Lung microvascular endothelial cell (primary cell): ENCODE data around the gene OSBPL8. TPM values are rescaled to one million over a fixed set of nuclear protein-coding genes. Genes with fewer than 3 reads are reported as not detected.

Source experiments
- DNase-seq, 2 donors: peaks; one replicate each; pipeline versions ENCODE4 v3.0.0 to v3.0.0-alpha.2; 2010; ENCODE audit warnings: low read depth in 2 of 2
- total RNA-seq: library from RNA; depleted of rRNA; stranded (reverse); fragments of >200 nt; gene quantifications from 2 replicates; pipeline ENCODE4 v1.2.1, GENCODE V29; 2014

Gene OSBPL8
- total RNA-seq, 1 donor from 2014 or later: 27.2 TPM

GRCh38 chr12:76555797-76556196 lies 3.8 kb downstream of the OSBPL8 start:
- no peak for DNase-seq

DNA sequence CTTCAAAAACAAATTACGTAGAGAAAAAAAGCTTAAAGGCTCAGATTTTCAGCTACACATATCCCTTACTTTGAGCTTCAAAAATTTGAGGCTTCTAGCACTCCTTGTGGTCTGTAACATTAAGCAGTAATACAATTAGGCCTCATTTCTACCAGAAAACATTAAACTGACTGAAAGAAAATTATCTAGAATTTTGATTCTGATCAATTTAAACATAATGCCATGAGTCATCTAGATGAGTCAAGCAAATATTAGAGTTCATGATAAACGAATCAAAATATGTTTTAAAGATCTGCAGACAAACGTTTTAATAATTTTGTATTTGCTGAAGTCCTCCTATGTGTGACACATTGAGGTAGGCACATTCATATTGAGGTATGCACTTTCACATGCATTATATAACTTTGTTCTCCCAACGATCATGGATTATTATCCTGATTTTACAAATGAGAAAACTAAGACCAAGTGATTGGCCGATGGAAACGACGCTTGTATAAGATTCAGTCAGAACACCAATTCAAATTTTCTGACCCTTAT lies 4.3 kb downstream of the OSBPL8 start:
- DNase-seq: no peak

DNA sequence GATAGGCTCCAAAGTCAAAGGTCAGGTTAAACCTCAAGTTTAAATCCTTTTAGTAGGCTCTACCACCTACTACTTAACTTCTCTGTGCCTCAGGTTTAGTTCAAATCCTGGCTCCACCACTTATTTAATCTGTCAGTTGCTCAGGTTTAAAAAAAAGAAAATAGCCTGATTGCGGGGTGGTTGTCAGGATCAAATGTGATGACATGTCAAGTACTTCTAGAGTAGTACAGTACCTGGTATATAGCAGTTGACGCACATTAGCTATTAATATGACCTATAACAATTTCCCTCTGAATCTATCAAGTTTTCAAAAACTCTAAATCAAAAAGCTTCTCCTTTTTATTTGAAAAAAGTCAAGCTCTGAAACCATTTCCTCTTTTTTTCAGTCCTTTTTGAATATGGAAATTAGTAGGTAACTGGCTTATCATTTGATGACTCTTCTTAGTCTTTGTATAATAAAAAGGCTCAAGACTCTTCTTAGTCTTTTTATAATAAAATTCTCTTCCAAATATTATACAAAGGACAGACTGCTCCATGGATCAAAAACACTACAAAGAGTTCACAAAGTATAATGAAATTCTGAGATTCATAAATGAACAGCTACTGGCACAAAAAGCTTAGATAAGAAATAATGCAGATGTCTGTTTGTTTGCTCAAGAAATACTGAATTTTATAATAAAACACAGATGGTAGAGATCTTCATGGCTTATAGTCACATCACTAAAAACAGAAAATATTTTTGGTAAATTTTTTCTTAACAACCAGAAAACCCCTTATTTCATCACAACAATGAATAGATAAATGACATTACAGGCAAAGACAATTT lies 5.0 kb downstream of the OSBPL8 start:
- no peak for DNase-seq

DNA sequence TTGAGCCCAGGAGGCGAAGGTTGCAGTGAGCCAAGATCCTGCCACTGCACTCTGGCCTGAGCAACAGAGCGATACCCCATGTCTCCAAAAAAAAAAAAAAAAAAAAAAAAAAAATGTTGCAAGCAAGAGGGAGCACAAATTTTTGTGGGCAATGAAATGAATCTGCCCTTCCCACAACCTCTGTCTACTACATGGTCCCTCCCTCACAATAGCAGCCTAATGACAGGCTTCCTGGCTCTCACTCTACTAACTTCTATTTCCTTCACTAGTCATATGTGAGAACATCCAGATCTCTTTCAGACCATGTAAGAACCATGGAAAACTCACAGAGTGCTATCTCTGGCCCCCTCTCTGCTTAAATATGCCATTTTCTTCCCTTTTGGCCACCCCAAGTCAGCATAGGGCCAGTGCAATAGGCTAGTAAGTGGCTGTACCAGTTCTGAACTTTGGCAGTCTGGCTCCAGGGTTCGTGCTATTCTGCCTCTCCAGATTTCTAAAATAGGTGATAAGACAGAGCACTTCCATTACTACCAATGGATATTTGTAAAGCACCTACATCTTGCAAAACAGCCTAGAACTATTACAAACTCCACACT lies 7.1 kb downstream of the OSBPL8 start:
- DNase-seq: peak in 1 of 2 donors; percentile 19

DNA sequence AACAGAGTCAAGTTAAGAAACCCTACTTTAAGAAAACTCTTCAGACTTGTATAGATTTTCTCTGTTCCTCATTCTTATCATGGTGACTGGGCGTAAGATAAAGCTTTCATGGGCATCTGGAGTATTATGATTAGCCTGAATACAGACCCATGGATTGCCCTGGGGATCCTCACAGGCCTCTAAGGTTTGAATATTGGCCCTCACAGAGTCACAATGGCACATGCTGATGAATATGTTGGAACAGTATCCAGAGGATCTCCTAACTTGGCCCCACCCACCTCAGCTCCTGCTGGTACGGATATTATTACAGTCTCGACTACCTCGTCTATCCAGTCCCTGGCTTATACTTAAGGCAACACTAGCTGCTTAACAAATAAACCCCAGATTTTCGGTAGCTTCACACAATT lies 8.1 kb downstream of the OSBPL8 start:
- no peak for DNase-seq

DNA sequence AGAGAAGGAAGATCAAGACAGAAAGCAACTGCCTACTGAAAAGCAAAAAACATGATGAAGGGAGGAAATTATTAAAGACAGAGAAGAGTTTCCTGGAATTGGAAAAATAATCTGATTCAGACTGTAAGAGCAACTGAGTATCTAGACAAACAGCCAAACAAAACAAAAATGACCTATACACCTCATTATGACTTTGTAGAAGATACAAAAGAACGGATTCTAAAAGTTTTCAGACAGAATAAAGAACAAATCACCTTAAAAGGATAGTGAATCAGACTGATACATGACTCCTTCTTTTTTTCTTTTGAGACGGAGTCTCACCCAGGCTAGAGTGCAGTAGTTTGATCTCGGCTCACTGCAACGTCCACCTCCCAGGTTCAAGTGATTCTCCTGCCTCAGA lies 10.4 kb downstream of the OSBPL8 start:
- peak in 1 of 2 donors; percentile 8 for DNase-seq

DNA sequence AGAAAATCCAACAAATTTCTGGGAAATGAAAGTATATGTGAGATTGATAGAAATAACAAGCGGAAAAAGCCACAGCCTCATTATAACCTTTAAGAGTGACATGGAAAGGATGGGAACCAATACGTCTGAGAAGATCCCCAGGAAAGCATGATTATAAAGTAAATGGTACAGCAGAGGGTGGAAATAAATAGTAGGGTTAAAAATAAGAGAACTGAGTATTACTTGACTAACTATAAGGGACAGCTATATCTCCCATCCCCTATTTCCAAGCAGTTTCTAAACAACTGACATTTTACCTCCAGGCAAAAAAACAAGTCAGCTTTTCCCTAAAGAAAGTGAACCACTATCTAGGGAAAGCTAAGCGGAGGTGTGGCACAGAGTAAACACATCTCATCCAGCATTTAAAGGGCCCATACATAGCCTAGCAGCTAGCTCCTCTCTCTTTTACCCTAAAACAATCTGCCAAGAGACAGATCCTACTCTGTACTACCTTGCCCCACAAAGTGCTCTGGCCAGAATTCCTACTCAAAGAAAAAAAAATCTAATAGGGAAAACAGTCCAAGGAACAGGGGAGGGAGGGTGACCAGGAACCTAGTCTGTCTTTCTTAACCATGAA lies 11.2 kb downstream of the OSBPL8 start:
- DNase-seq: no peak

DNA sequence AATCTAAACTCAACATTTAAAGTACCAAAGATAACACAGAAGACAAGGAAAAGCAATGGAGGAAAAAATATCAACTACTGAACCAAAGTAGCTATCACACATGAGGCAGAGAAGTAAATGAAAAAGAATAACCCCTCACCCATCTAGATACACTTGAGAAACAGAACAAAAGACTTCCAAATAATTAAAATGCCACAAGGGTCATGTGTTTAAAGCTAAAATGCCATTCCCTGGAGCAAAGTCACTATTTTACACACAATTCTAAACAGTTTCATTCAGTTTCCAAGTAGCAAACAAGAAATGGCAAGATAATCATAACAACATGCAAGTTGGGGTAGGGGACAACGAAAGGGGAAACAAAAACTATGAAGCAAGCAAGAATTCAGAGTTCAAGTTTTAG lies 12.0 kb downstream of the OSBPL8 start:
- DNase-seq: no peak

GRCh38 chr12:76546889-76547288 lies 12.7 kb downstream of the OSBPL8 start:
- DNase-seq: no peak

GRCh38 chr12:76545486-76545885 lies 14.1 kb downstream of the OSBPL8 start:
- no peak for DNase-seq

DNA sequence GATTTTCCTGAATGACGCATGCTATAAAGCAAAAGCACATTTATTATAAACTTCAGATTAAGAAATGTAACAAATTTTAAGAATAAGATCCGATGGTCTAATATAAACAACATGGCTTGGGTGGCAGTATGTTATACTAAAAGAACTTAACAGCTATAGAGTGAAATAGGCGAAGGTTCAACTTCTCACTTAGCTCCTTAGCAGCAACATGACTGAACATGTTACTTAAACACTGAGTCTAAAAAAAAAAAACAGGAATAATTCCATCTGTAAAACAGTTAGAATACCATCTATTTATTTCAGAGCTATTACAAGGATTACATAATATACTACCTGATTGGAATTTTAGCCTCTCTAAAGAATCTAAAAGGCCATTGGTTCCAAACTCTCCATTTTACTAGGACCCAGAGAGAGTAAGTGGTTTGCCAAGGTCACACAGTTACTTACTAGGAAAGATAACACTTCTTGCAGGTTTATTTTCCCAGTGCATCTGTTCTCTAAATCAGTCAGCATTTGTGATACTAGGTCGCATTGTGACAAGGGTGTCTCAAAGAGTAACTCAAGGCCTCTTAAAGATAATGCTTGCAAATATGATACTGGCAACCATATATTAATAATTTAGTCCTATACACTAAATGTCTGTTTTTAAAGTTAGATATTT lies 14.8 kb downstream of the OSBPL8 start:
- DNase-seq: no peak

GRCh38 chr12:76543813-76544347 lies 15.7 kb downstream of the OSBPL8 start:
- DNase-seq: no peak

GRCh38 chr12:76542908-76543307 lies 16.7 kb downstream of the OSBPL8 start:
- no peak for DNase-seq

- peak in 1 of 2 donors; percentile 4 for DNase-seq
Measured at GRCh38 chr12:76539727-76540126, 19.8 kb downstream of the OSBPL8 start.

- no peak for DNase-seq
Measured at GRCh38 chr12:76537923-76538322, 21.6 kb downstream of the OSBPL8 start.

DNA sequence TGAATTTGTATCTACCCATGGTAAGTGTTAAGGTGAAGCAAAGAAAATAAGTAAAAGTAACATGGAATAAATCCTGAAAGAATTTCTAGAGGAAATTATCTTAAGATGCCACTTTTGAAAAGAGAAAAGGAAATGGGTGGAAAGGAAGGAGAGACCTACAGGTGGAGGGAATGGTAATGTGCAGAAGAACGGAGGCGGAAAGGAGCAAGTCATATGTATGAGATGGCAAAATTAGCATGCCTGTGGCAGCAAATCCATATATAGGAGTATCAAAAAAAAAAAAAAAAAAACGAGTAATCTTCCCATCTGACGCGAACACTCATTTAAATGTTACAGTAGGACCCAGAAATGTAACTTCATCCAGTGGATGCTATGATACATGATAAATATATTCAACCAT lies 23.0 kb downstream of the OSBPL8 start:
- no peak for DNase-seq

DNA sequence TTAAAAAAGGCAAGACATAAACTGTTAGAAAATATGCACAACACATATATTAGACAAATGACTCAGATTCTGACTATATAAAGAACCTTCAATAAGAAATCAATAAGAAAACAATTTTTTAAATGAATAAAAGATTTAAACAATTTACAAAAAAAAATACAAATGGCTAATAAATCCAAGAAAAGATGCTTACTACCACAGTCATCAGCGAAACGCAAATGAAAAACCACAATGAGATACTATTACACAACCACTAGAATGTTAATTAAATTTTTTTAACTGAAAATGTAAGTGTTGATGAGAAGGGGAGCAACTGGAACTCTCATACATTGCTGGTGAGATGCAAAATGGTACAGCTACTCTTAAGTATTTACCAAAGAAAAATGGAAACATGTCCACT lies 24.4 kb downstream of the OSBPL8 start:
- DNase-seq: no peak

DNA sequence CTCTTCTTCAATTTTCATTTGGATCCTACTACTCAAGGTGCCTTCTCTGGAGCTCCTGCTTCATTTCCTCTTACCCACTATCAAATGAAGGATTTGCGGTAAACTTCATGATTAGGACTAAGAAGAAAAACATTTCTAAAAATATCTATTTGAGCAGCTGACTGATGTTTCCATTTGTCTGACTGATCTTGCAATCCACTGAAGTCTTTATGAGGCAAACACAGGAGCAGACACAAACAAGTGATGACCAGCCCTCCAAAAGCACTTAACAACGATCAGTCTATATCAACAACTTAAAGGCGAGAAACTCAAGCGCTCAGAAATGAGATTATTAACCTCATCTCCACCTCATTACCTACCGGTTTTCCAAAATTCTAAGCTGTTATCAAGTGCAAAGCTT lies 26.2 kb downstream of the OSBPL8 start:
- DNase-seq: no peak

- DNase-seq: no peak
Measured at GRCh38 chr12:76532520-76532919, 27.1 kb downstream of the OSBPL8 start.

DNA sequence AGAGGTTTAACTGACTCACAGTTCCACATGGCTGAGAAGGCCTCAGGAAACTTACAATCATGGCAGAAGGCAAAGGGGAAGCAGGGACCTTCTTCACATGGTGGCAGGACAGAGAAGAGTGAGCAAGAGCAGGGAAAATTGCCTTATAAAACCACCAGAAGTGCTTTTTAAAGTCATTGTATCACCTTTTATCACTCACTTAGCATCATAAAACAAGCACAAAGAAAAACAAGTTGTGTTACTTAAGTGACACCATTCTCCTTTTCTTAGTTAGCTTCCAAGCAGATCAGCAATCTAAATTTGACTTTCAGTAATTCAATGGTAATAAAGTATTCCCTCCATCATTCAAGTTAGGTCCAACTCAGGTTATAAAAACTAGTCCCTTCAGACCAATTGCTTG lies 28.5 kb downstream of the OSBPL8 start:
- peak in 1 of 2 donors; percentile 10 for DNase-seq

DNA sequence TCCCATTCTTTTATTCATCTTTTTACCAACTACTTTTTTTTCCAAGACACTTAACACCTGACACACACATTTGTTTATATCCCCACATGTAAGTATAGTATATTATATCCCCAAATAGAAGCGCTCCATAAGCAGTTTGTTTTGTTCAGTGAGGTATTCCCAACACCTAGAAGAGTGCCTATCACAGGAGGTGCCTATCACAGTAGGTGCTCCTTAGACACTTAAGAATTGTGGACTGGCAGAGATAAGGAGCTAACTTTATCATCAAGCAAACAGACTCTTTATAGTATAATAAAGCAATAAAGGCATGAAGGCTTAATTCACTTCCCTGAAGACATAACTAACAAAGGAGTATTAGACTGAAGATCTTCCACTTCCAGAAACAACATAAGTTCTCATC lies 29.1 kb downstream of the OSBPL8 start:
- DNase-seq: no peak
